Breast epithelium (tissue), 3 donors: ENCODE results near the gene FAM32A.

Experiments
- POLR2A ChIP-seq: fragments of 450-650 bp; IDR thresholded peaks from one replicate; pipeline ENCODE4 v1.6.1; 2016; ENCODE audit warnings: antibody characterized with exemption, mild to moderate bottlenecking, moderate library complexity
- POLR2AphosphoS5 ChIP-seq, 3 donors: sonication (generic); formaldehyde crosslinking; IDR thresholded peaks; one replicate each; pipeline ENCODE4 v1.6.1; 2017; ENCODE audit warnings: antibody characterized with exemption in 3 of 3
- TF ChIP-seq, protein P1 (sequence below), 3 donors: fragments of 450-650 bp; IDR thresholded peaks; one replicate each; pipeline ENCODE4 v1.5.1; 2016 to 2017; ENCODE audit warnings: antibody characterized with exemption in 3 of 3, mild to moderate bottlenecking in 3 of 3, moderate library complexity in 3 of 3

DNA sequence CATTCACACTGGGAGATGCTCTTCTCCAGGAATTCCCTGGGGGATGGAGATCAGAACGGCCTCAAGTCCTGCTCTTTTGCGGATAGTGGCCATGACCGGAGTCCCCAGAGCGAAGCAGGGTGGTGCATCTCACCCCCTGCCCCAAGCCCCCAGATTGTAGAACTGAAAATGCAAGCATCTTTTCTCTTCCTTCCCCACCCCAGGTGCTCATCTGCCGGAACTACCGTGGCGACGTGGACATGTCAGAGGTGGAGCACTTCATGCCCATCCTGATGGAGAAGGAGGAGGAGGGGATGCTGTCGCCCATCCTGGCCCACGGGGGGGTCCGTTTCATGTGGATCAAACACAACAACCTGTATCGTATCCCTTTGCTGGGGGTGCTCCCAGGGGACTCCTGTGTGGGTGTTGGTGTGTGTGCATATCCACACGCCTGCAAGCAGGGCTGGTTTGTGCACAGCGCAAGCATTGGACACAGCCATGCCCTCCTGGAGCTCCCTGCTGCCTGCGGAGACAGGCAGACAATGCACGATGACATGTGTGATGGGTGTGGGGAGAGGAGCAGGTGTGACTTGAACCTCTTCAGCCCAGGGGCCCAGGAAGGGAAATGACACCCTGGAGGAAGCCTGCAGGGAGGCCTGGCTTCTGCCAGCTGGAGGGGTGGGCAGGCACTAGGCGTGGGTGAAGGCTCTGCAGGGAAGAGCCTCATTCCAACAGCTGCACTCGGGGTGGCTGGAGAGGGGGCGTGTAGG lies 18.2 kb downstream of the FAM32A start:
- TF ChIP-seq, protein P1, sequence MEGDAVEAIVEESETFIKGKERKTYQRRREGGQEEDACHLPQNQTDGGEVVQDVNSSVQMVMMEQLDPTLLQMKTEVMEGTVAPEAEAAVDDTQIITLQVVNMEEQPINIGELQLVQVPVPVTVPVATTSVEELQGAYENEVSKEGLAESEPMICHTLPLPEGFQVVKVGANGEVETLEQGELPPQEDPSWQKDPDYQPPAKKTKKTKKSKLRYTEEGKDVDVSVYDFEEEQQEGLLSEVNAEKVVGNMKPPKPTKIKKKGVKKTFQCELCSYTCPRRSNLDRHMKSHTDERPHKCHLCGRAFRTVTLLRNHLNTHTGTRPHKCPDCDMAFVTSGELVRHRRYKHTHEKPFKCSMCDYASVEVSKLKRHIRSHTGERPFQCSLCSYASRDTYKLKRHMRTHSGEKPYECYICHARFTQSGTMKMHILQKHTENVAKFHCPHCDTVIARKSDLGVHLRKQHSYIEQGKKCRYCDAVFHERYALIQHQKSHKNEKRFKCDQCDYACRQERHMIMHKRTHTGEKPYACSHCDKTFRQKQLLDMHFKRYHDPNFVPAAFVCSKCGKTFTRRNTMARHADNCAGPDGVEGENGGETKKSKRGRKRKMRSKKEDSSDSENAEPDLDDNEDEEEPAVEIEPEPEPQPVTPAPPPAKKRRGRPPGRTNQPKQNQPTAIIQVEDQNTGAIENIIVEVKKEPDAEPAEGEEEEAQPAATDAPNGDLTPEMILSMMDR (IDR thresholded peaks at IDR 0.05), result no peak
- TF ChIP-seq POLR2AphosphoS5 (IDR thresholded peaks at IDR 0.05), result no peak
- no peak for TF ChIP-seq POLR2A
